ENCODE measurements around the gene CISH.

Gene CISH

DNA sequence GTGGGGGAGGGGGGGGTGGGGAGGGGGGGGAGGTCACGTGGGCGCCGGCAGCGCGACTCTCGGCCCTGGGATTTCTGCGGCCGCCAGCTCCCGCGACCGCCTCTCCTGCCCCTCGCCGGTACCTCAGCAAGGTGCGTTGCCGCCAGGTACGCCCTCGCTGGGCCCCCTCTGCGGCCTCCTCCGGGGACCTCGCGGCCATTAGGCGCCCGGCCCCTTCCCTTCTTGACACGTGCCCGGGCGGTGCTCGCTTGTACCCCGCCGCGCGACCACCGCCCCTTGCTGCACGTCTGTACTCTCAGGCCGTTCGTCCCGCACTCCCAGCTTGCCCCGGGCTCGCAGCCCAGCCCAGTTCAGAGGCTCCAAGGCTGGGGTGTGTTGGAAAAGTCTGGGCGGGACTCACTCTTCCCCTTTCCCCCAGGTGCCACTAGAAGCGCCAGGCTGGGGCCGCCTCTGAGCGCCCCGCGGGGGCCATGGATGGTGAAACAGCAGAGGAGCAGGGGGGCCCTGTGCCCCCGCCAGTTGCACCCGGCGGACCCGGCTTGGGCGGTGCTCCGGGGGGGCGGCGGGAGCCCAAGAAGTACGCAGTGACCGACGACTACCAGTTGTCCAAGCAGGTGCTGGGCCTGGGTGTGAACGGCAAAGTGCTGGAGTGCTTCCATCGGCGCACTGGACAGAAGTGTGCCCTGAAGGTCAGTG lies 5.7 kb upstream of the CISH start, which contains the start of gene MAPKAPK3:
MAPKAPK3 (plus strand) TSS at position 56 of the 696 bp plus-strand sequence; CDS start at position 471, 415 bp downstream.
- peak in 1 of 2 experiments; percentile 42 for DNase-seq (ENCODE audit: low read depth in 1 of 2, low spot score in 1 of 2)
- in situ Hi-C loops (cut with HindIII; ENCODE audit: low pct_unique_long_range_greater_than_20kb, low sequenced_read_pairs): no loop called here
- no peak for TF ChIP-seq JUND (IDR thresholded peaks at IDR 0.05; ENCODE audit: low read depth)

DNA sequence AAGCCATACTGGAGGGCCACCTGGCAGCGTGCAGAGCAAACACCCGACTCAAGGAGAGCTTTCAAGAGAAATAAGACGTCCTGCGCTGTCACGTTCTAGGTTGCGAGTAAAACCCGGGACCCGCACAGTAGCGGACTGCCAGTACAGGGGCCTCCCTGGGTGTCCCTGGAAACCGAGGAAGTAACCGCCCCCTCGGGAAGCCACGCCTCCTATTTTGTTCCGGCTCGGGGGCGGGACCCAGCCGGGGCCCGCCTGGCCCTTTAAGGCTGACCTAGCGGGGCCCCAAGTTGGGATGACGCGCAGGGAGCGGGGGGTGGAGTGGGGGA lies 5.2 kb upstream of the CISH start:
- TF ChIP-seq JUND (IDR thresholded peaks at IDR 0.05; ENCODE audit: low read depth): no peak
- peak; percentile 76 to 92 for DNase-seq (ENCODE audit: low read depth in 1 of 2, low spot score in 1 of 2)
- in situ Hi-C loops (cut with HindIII; ENCODE audit: low pct_unique_long_range_greater_than_20kb, low sequenced_read_pairs): no loop called here

DNA sequence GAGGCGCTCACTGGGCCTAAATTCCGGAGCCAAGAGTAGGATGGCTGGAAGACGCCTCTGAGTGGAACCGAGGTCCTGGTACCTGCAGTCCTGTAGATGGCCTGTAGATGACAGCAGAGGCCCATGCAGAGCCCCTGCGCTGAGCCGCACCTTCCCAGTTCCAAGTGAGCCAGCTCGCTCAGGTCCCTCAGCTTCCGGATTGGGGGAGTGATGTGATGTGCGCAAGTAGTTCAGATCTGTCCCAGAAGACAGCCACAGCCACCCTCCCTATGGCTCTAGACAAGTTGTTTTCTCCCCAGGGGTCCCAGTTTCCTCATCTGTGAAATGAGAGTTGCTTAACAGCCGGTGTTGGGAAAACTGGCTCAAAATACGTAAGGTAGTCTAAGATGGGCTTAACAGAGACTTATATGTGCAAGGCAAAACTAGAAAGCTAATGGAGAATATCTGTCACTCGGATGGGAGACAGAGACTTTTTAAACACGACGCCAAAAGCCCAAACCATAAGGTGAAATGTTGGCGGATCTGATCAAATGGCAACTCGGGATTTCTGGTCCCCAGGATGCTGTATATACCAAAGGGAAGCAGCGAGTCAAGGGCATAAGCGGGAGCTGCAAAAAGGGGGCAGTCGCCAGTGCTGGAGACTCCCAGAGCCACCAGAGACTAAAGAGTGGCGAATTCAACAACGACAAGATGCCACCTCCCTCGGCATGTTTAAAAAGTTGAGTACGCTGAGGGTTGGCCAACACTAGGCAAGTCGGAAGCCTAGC lies 4.6 kb upstream of the CISH start:
- no peak for TF ChIP-seq JUND (IDR thresholded peaks at IDR 0.05; ENCODE audit: low read depth)
- DNase-seq (ENCODE audit: low read depth in 1 of 2, low spot score in 1 of 2): peak; percentile 74 to 85
- in situ Hi-C loops (cut with HindIII; ENCODE audit: low pct_unique_long_range_greater_than_20kb, low sequenced_read_pairs): no loop called here

DNA sequence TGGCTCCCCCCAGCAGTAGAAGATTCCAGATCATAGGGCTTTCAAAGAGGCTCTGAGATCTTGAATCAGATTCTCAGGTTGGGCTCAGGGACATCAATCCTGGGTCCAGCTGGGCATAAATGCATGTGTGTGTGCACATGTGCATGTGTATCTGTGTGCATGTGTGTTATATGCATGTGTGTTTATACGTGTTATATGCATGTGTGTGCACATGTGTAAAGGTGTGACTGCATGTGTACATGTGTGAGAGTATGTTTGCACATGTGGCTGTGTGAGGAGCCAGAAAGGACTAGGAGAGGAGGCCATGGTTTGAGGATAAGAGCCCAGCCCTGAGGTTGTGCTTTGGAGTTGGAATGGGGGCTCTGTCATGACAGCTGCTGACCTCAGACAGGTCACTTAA lies 3.6 kb upstream of the CISH start:
- no peak for DNase-seq (ENCODE audit: low read depth in 1 of 2, low spot score in 1 of 2)
- in situ Hi-C loops (cut with HindIII; ENCODE audit: low pct_unique_long_range_greater_than_20kb, low sequenced_read_pairs): no loop called here
- TF ChIP-seq JUND (IDR thresholded peaks at IDR 0.05; ENCODE audit: low read depth): no peak

DNA sequence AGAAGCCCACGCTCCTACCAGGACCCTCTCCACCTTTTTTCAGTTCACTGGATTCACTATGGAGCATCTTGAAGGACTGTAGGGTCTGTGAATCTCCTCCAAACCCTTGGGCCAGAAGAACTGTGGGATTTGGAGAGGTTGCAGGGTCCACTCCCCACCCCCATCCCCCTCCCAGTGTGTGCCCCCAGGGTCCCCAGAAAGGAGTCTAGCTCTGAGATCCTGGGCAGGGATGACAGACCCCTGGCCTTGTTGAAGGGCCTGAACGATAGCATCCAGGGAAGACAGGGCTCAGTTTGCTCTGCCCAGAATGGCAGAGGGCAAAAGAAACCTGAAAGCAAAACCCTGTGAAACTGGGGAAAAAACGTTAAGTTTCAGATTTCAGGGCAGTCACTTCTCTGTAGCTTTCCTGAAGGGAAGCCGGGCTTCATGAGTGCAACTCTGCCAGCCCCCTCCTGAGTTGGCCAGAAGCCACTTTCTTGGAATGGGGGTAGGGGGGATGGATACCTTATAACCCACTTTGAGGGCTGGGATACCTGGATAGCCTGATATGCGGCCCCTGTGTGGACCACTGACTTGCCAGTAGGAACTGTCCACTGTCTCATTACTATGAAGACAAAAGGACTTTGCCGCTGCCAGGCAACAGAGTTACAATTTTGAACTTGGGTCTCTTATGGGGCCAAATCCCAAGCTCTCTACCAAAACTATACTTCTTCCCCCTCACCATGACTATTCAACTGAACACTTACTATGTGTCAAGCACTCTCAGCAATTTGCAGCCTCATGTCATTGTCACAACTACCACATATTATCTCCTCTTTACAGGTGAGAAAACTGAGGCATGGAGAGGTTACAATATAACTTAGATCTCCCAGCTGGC lies 1.6 kb upstream of the CISH start:
- in situ Hi-C loops (cut with HindIII; ENCODE audit: low pct_unique_long_range_greater_than_20kb, low sequenced_read_pairs): no loop called here
- no peak for TF ChIP-seq JUND (IDR thresholded peaks at IDR 0.05; ENCODE audit: low read depth)
- no peak for DNase-seq (ENCODE audit: low read depth in 1 of 2, low spot score in 1 of 2)

DNA sequence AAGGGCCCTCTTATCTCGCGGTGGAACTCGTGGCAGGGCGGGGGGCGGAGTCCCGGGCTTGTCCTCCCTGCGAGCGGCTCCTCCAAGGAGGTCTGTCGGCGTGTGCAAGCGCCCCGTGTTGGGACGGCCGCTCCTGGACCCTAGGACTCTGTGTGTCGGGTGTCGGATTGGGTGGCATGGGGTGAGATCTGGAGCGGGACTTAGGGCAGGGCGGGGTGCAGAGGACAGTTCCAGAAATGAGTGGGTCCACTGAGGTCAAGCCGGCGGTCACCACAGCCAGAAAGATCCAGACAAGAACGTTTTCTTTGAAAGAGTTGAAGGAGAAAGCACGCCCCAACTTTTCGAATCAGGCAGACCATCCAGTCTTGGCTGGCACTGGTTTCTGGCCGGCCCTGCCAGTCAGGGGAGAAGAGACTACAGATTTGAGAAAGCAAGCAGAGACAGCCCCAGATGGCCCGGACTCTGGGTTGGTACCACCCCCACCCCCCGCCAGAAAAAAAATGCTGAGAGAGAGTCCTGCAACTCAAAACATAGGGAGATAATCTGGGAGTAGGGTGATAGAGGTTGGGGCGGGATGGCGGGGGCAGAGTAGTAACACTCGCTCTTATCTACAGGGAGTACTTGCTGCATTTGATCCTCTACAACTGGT lies 784 bp upstream of the CISH start:
- in situ Hi-C loops (cut with HindIII; ENCODE audit: low pct_unique_long_range_greater_than_20kb, low sequenced_read_pairs): no loop called here
- no peak for TF ChIP-seq JUND (IDR thresholded peaks at IDR 0.05; ENCODE audit: low read depth)
- no peak for DNase-seq (ENCODE audit: low read depth in 1 of 2, low spot score in 1 of 2)

DNA sequence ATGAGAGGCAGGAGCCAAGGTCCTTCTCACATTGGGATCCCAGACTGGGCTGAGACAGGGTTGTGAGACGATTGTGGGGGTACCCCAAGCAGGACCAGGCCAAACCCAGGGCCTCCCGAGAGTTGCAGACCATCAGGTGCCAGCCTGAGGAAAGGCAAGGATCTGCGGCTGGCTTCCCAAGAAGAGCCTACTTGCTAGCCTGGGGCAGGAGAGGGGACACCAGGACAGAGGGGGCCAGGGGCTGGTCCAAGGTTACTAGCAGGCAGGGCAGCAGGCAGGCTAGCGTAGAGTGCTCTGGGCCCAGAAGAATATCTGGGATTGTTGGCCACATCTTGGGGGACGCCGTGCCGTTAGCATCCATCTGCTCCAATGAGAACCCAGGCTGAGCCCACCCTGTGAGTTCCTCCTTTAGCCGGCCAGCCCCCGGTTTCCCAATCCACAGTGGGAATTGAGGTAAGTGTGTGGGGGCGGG lies 546 bp downstream of the CISH start:
- DNase-seq (ENCODE audit: low read depth in 1 of 2, low spot score in 1 of 2): no peak
- in situ Hi-C loops (cut with HindIII; ENCODE audit: low pct_unique_long_range_greater_than_20kb, low sequenced_read_pairs): no loop called here
- TF ChIP-seq JUND (IDR thresholded peaks at IDR 0.05; ENCODE audit: low read depth): no peak

DNA sequence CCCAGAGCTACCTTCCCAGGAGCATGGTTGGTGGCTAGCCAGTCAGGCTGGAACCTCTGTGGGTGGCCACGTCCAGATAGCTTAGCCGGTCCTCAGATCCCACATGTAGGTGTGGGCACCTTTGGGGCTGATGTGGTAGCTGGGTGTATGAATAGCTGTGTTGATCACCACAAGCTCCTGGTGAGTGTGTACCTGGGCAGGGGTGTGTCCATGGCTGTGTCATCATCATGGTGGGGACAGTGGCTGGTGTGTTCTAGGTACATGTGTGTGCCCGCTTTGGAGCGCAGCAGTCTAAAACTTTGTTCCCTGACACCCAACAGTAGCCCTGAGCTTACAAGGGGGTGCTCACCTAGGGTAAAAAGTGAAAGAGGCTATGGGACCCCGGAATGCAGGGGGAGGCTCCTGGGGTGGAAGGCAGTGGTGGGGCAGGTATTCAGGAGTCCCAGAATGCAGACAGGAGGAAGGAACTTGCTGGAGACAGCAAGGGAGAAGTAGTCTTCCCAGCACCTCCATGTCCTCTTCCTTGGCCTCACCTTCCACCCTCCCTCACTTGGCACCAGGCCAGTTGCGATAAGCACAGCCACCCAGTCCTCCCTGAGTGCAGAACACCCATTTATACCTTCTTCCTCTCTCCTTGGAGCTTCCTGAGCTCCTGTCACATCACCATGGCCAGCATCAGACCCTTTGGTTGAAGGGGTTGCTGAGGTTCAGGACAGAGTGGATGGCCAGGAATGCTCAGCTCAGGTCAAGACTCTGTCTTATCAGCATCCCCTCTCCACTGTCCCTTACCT lies 1.2 kb downstream of the CISH start:
- in situ Hi-C loops (cut with HindIII; ENCODE audit: low pct_unique_long_range_greater_than_20kb, low sequenced_read_pairs): no loop called here
- TF ChIP-seq JUND (IDR thresholded peaks at IDR 0.05; ENCODE audit: low read depth): no peak
- DNase-seq (ENCODE audit: low read depth in 1 of 2, low spot score in 1 of 2): peak in 1 of 2 experiments; percentile 51

DNA sequence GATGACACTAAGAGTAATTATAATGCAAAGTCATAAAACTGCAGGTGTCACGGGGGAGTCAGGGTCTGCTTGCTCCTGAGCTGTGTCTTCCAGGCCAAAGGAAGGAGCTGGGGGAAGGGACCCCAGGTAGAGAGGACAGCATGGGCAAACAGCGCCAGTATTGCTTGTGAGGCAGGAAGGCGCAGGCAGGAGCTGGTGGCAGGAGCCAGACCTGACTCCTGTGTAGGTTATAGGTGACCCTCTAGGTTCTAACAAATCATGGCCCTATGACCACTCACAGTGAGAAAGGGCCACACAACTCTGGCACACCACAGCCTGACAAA lies 1.9 kb downstream of the CISH start:
- no peak for DNase-seq (ENCODE audit: low read depth in 1 of 2, low spot score in 1 of 2)
- no peak for TF ChIP-seq JUND (IDR thresholded peaks at IDR 0.05; ENCODE audit: low read depth)
- in situ Hi-C loops (cut with HindIII; ENCODE audit: low pct_unique_long_range_greater_than_20kb, low sequenced_read_pairs): no loop called here

DNA sequence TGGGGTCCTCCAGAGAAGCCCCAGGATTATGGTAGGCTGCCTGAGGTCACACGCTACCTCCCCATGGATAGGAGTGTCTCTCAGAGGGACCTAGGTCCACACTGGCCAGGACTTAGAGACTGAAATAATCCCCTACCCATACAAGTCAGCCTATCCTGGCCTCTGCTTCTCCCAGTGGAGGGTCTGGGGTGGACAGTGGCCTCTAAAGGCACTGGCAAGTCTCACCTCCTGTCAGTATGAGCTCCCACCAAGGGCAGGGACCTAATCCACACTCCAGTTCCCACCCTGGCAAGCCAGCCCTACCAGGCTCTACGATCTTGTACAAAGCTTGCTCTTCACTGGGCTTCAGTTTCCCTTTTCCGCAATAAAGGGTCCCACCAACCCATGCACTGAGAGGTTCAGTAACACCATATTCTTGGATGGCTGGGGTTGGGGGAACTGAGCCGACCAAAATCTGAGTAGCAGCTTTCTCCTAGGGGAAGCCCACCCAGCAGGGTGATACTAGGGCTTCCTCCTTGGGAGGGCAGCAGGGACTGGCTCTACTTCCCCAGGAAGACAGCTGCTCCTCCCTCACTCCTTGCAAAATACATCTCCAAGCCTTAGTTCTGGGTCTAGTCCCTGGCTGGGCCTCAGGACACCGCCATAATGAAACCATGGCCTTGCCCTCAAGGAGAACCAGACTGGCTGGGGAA lies 2.4 kb downstream of the CISH start:
- in situ Hi-C loops (cut with HindIII; ENCODE audit: low pct_unique_long_range_greater_than_20kb, low sequenced_read_pairs): no loop called here
- TF ChIP-seq JUND (IDR thresholded peaks at IDR 0.05; ENCODE audit: low read depth): no peak
- no peak for DNase-seq (ENCODE audit: low read depth in 1 of 2, low spot score in 1 of 2)

DNA sequence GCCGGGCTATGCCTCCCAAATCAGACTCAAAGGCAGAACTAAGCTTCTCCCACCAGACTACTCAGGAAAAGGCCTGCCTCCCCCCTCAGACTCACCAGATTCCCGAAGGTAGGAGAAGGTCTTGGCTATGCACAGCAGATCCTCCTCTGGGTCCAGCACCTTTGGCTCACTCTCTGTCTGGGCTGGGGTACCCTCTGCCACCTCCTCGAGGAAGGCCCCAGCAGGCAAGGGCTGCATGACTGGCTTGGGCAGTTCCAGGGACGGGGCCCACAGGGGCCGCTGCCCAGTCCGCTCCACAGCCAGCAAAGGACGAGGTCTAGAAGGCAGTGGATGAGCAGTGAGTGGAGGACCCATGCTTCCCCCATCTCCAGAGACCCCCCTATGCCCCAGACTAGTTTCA lies 3.3 kb downstream of the CISH start:
- no peak for DNase-seq (ENCODE audit: low read depth in 1 of 2, low spot score in 1 of 2)
- TF ChIP-seq JUND (IDR thresholded peaks at IDR 0.05; ENCODE audit: low read depth): no peak
- in situ Hi-C loops (cut with HindIII; ENCODE audit: low pct_unique_long_range_greater_than_20kb, low sequenced_read_pairs): no loop called here
